ENCODE results near the gene ARSH. TPM values are rescaled to one million over a fixed set of nuclear protein-coding genes. Genes with fewer than 3 reads are reported as not detected.

Gene ARSH
- total and polyA plus RNA-seq, 2 of the 8 experiments (the other 6 are each of a cell fraction or from before 2014, with no cell fraction given): not detected

DNA sequence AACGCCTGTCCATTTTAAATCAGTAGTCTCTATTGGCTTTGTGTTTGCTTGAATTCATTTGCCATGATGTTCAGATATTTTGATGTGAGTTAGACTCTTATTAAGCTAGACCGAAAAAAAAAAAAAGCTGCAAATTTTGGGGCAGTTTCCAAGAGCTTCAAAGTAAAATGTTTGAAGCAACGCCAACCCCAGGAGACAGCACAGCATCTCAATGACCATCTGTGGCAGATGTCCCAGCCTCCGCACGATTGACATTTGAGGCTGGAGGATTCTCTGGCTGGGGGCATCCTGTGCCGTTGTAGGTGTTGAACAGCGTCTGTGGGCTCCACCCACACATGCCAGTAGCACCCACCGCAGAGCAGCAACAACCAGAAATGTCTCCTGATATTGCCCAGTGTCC, 17.8 kb downstream of the ARSH start:
- no peak overlapping the region for H2BK120ac ChIP-seq (replicated peaks; ENCODE audit: low read depth, low read length)
- no peak overlapping the region for H3K4ac ChIP-seq (replicated peaks; ENCODE audit: insufficient read length, low read depth, low read length)
- no peaks in the 10 kb centered on the region for H3K9me3 ChIP-seq (ENCODE audit: insufficient read depth in 2 of 2, low read depth in 1 of 2, low read length in 1 of 2)
- no peak overlapping the region for H3K4me3 ChIP-seq (ENCODE audit: extremely low read depth in 1 of 4, insufficient read depth in 2 of 4, low read depth in 3 of 4, low read length in 4 of 4)
- H3K79me2 ChIP-seq (ENCODE audit: control insufficient read depth in 1 of 2, insufficient read depth in 2 of 2, low read length in 2 of 2): no peaks in the 10 kb centered on the region
- no peak for DNase-seq (ENCODE audit: low read depth in 1 of 2, low spot score in 2 of 2)
- no peak overlapping the region for H4K8ac ChIP-seq (ENCODE audit: extremely low read depth, insufficient read depth, low read length)
- no peak overlapping the region for H3K14ac ChIP-seq (ENCODE audit: insufficient read length)
- no peaks in the 10 kb centered on the region for H3K79me1 ChIP-seq (ENCODE audit: low read depth, low read length)
- no peak overlapping the region for H3K27ac ChIP-seq (ENCODE audit: low read depth, low read length)
- no peak overlapping the region for H2BK12ac ChIP-seq (ENCODE audit: low read depth, low read length)
- no peaks in the 10 kb centered on the region for H3K27me3 ChIP-seq (replicated peaks in 1 of 4; ENCODE audit: control insufficient read depth in 3 of 4, extremely low read depth in 1 of 4, insufficient read depth in 3 of 4, low read length in 3 of 4)
- no peak overlapping the region for H3K4me2 ChIP-seq (ENCODE audit: insufficient read depth in 1 of 2, low read depth in 2 of 2, low read length in 2 of 2)
- H2AFZ ChIP-seq (ENCODE audit: low read length): no peak overlapping the region
- H2AK5ac ChIP-seq (ENCODE audit: low read depth, low read length): no peak overlapping the region
- no peaks in the 10 kb centered on the region for H4K20me1 ChIP-seq (replicated peaks in 1 of 2; ENCODE audit: control insufficient read depth in 1 of 2, insufficient read depth in 2 of 2, low read length in 2 of 2)
- no peak overlapping the region for H2BK15ac ChIP-seq (ENCODE audit: low read length)
- no peak overlapping the region for H4K91ac ChIP-seq (replicated peaks; ENCODE audit: insufficient read length, low read length)
- FAIRE-seq: no peak
- no peak overlapping the region for H3K9ac ChIP-seq (replicated peaks in 1 of 4; ENCODE audit: extremely low read depth in 1 of 4, low read depth in 3 of 4, low read length in 3 of 4)
- H2BK5ac ChIP-seq (ENCODE audit: low read depth, low read length): no peak overlapping the region
- ChIA-PET CTCF (ENCODE audit: partially characterized antibody) (no interaction called here), POLR2A (ENCODE audit: partially characterized antibody) (no interaction called here)
- no peaks in the 10 kb centered on the region for H3K23me2 ChIP-seq (ENCODE audit: low read depth, low read length)
- WGBS, 2 experiments (ENCODE audit: extremely low coverage in 1 of 2, insufficient coverage in 1 of 2, insufficient read length in 1 of 2, insufficient replicate concordance in 2 of 2, low coverage in 1 of 2, low lambda C conversion rate in 2 of 2, missing lambda C conversion rate in 1 of 2): 84% methylated on average over 7 of the region's 8 CpGs; no CpG with 5 or more reads in 1 of the 2 experiments
- no peak overlapping the region for H4K5ac ChIP-seq (ENCODE audit: insufficient read length, low read depth, low read length)
- H3K18ac ChIP-seq (ENCODE audit: extremely low read depth, low read length): no peak overlapping the region
- H3K56ac ChIP-seq (replicated peaks; ENCODE audit: insufficient read length, low read depth, low read length): no peak overlapping the region
- no peak overlapping the region for H2BK20ac ChIP-seq (ENCODE audit: low read length)
- no peaks in the 10 kb centered on the region for H3K36me3 ChIP-seq (ENCODE audit: control insufficient read depth in 2 of 4, insufficient read depth in 4 of 4, low read length in 3 of 4)
- H3K4me1 ChIP-seq (replicated peaks in 1 of 4; ENCODE audit: control insufficient read depth in 3 of 4, insufficient read depth in 4 of 4, low read length in 3 of 4): no peaks in the 10 kb centered on the region
- no peak overlapping the region for H3K23ac ChIP-seq (ENCODE audit: insufficient read length)
- TF ChIP-seq CREB1 (IDR thresholded peaks at IDR 0.05) (no peak), EZH2 (IDR thresholded peaks at IDR 0.05; ENCODE audit: low read depth, low read length, severe bottlenecking) (no peak), KDM4A (IDR thresholded peaks at IDR 0.05; ENCODE audit: low read depth, low read length, severe bottlenecking) (no peak), CHD2 (IDR thresholded peaks at IDR 0.05; ENCODE audit: low read length) (no peak), TCF12 (IDR thresholded peaks at IDR 0.05; ENCODE audit: low read depth, low read length) (no peak), YY1 (IDR thresholded peaks at IDR 0.05; ENCODE audit: low read depth, low read length) (no peak), GABPA (IDR thresholded peaks at IDR 0.05; ENCODE audit: borderline replicate concordance, insufficient read depth, low read length) (no peak), CBX5 (IDR thresholded peaks at IDR 0.05; ENCODE audit: low read depth, low read length) (no peak), MAFK (IDR thresholded peaks at IDR 0.05; ENCODE audit: low read depth, low read length) (no peak), ZNF274 (IDR thresholded peaks at IDR 0.05; ENCODE audit: borderline replicate concordance, extremely low read depth, low read length) (no peak), EGR1 (IDR thresholded peaks at IDR 0.05; ENCODE audit: borderline replicate concordance, low read depth, low read length) (no peak), FOSL1 (IDR thresholded peaks at IDR 0.05; ENCODE audit: insufficient read depth, low read depth, low read length) (no peak), BACH1 (IDR thresholded peaks at IDR 0.05; ENCODE audit: low read length) (no peak)
- TF ChIP-seq, protein P1, sequence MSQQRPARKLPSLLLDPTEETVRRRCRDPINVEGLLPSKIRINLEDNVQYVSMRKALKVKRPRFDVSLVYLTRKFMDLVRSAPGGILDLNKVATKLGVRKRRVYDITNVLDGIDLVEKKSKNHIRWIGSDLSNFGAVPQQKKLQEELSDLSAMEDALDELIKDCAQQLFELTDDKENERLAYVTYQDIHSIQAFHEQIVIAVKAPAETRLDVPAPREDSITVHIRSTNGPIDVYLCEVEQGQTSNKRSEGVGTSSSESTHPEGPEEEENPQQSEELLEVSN (IDR thresholded peaks at IDR 0.05): no peak
- TF ChIP-seq, protein P2, sequence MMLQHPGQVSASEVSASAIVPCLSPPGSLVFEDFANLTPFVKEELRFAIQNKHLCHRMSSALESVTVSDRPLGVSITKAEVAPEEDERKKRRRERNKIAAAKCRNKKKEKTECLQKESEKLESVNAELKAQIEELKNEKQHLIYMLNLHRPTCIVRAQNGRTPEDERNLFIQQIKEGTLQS (IDR thresholded peaks at IDR 0.05; ENCODE audit: insufficient read depth, low read depth, low read length): no peak

Data from H1 (cell line).